Stimulated activated naive B cell treated with anti-CD40 and anti-IgM and Interleukin-4, amounts not matched to agents 10 μg/mL and 1 μg/mL and 100 μg/mL, for 72 hours (primary cell): ENCODE data around the gene ECI2.

Experiments
- ATAC-seq, 2 donors: fragments of 150-1000 bp; cut with Tn5 transposase; replicated peaks; 2 replicates each; pipeline ENCODE4 v1.10.0; 2021; ENCODE audit warnings: moderate library complexity in 1 of 2
- DNase-seq: peaks from one replicate; pipeline ENCODE4 v3.0.0; 2021
- H3K27ac Mint-ChIP-seq: one replicate; pipeline ENCODE4 v1.8.0; 2022; ENCODE audit warnings: mild to moderate bottlenecking, mixed read lengths
- H3K27me3 Mint-ChIP-seq, 2 donors: one replicate each; pipeline ENCODE4 v1.8.0; 2022; ENCODE audit warnings: mixed read lengths in 2 of 2
- H3K36me3 Mint-ChIP-seq, 2 donors: one replicate each; pipeline ENCODE4 v1.8.0; 2022; ENCODE audit warnings: mixed read lengths in 2 of 2, mild to moderate bottlenecking in 1 of 2
- H3K4me1 Mint-ChIP-seq, 2 donors: one replicate each; pipeline ENCODE4 v1.8.0; 2022; ENCODE audit warnings: mixed read lengths in 2 of 2, mild to moderate bottlenecking in 1 of 2
- H3K4me3 Mint-ChIP-seq, 2 donors: one replicate each; pipeline ENCODE4 v1.8.0; 2022; ENCODE audit warnings: mild to moderate bottlenecking in 2 of 2, mixed read lengths in 2 of 2, moderate library complexity in 1 of 2
- H3K9me3 Mint-ChIP-seq, 2 donors: one replicate each; pipeline ENCODE4 v1.8.0; 2022; ENCODE audit warnings: mixed read lengths in 2 of 2, mild to moderate bottlenecking in 1 of 2

Gene ECI2

GRCh38 chr6:4067673-4068072 lies 67.7 kb downstream of the ECI2 start:
- Mint-ChIP-seq H3K36me3 (peaks cover 7 to 29% of the 10 kb centered on the region in 2 donors), H3K4me3 (no peak overlapping the region), H3K27me3 (no peaks in the 10 kb centered on the region), H3K9me3 (no peaks in the 10 kb centered on the region), H3K4me1 (no peaks in the 10 kb centered on the region), H3K27ac (peak overlapping the region; percentile 42)
- DNase-seq: no peak
- no peak for ATAC-seq

- DNase-seq (no peak), ATAC-seq (no peak)
- no peaks in the 10 kb centered on the region for H3K27me3 Mint-ChIP-seq
- H3K4me3 Mint-ChIP-seq: no peak overlapping the region
- no peaks in the 10 kb centered on the region for H3K4me1 Mint-ChIP-seq
- peaks cover 7 to 29% of the 10 kb centered on the region in 2 donors for H3K36me3 Mint-ChIP-seq
- no peaks in the 10 kb centered on the region for H3K9me3 Mint-ChIP-seq
- H3K27ac Mint-ChIP-seq: no peak overlapping the region
Measured at GRCh38 chr6:4066029-4066755, 69.2 kb downstream of the ECI2 start.
